HL-60 (cell line): ENCODE data around the gene KIF26B.

Experiments
- DNase-seq, 2 experiments: peaks; one replicate each; pipeline ENCODE4 v3.0.0-alpha.2; 2010 to 2020; ENCODE audit warnings: low read depth in 1 of 2, low spot score in 1 of 2
- H3K27ac ChIP-seq: fragments of 250-450 bp; sonication (Bioruptor Pico); replicated peaks from 2 replicates; pipeline ENCODE4 v1.5.1; 2020; ENCODE audit warnings: mild to moderate bottlenecking, moderate library complexity
- H3K27me3 ChIP-seq: fragments of 250-450 bp; sonication (Bioruptor Pico); 2 replicates; pipeline ENCODE4 v1.5.1; 2021; ENCODE audit warnings: mild to moderate bottlenecking, moderate library complexity; ENCODE audit not compliant: insufficient read depth, poor library complexity, severe bottlenecking
- H3K4me3 ChIP-seq: replicated peaks from 2 replicates; pipeline ENCODE4 v1.5.1; 2011; ENCODE audit warnings: mild to moderate bottlenecking, control low read depth, low read length; ENCODE audit not compliant: insufficient read depth
- GABPA ChIP-seq: IDR thresholded peaks from 2 replicates; pipeline ENCODE4 v1.6.1; 2012; ENCODE audit warnings: low read depth
- POLR2AphosphoS5 ChIP-seq: IDR thresholded peaks from 2 replicates; pipeline ENCODE4 v1.6.1; 2012; ENCODE audit warnings: low read depth
- SPI1 ChIP-seq: IDR thresholded peaks from 2 replicates; pipeline ENCODE4 v1.6.1; 2012; ENCODE audit warnings: low read depth, mild to moderate bottlenecking, borderline replicate concordance
- TF ChIP-seq, protein P1 (sequence below): IDR thresholded peaks from one replicate; pipeline ENCODE4 v1.5.1; 2011; ENCODE audit warnings: low read length, control low read depth, inconsistent platforms; ENCODE audit not compliant: insufficient read depth
- TF ChIP-seq, protein P2 (sequence below): IDR thresholded peaks from 2 replicates; pipeline ENCODE4 v1.6.1; 2012; ENCODE audit warnings: low read depth; ENCODE audit not compliant: insufficient replicate concordance

Gene KIF26B

DNA sequence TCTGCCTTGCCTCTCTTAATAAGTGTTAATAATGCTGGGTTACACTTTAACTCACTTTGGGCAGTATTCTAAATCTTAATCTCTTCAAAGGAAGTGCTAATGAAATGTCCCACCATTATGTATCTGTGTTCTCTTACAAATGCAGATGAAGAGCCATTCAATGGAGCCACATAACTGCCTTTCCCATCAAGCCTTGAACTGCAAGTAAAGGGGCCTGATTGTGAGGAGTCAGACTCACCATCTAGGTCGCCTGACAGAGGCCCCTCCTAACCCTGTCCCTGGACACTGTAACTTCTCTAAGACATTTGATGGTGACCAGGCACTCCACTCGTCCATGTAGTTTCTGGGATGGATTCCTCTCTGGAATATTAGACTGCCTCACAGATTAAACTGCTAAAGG is 329.4 kb downstream of the KIF26B start:
- TF ChIP-seq, protein P1, sequence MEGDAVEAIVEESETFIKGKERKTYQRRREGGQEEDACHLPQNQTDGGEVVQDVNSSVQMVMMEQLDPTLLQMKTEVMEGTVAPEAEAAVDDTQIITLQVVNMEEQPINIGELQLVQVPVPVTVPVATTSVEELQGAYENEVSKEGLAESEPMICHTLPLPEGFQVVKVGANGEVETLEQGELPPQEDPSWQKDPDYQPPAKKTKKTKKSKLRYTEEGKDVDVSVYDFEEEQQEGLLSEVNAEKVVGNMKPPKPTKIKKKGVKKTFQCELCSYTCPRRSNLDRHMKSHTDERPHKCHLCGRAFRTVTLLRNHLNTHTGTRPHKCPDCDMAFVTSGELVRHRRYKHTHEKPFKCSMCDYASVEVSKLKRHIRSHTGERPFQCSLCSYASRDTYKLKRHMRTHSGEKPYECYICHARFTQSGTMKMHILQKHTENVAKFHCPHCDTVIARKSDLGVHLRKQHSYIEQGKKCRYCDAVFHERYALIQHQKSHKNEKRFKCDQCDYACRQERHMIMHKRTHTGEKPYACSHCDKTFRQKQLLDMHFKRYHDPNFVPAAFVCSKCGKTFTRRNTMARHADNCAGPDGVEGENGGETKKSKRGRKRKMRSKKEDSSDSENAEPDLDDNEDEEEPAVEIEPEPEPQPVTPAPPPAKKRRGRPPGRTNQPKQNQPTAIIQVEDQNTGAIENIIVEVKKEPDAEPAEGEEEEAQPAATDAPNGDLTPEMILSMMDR = no peak
- TF ChIP-seq SPI1 = no peak
- no peak for TF ChIP-seq GABPA
- TF ChIP-seq, protein P2, sequence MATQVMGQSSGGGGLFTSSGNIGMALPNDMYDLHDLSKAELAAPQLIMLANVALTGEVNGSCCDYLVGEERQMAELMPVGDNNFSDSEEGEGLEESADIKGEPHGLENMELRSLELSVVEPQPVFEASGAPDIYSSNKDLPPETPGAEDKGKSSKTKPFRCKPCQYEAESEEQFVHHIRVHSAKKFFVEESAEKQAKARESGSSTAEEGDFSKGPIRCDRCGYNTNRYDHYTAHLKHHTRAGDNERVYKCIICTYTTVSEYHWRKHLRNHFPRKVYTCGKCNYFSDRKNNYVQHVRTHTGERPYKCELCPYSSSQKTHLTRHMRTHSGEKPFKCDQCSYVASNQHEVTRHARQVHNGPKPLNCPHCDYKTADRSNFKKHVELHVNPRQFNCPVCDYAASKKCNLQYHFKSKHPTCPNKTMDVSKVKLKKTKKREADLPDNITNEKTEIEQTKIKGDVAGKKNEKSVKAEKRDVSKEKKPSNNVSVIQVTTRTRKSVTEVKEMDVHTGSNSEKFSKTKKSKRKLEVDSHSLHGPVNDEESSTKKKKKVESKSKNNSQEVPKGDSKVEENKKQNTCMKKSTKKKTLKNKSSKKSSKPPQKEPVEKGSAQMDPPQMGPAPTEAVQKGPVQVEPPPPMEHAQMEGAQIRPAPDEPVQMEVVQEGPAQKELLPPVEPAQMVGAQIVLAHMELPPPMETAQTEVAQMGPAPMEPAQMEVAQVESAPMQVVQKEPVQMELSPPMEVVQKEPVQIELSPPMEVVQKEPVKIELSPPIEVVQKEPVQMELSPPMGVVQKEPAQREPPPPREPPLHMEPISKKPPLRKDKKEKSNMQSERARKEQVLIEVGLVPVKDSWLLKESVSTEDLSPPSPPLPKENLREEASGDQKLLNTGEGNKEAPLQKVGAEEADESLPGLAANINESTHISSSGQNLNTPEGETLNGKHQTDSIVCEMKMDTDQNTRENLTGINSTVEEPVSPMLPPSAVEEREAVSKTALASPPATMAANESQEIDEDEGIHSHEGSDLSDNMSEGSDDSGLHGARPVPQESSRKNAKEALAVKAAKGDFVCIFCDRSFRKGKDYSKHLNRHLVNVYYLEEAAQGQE = no peak
- no peak for TF ChIP-seq POLR2AphosphoS5
- H3K4me3 ChIP-seq = no peak overlapping the region
- H3K27me3 ChIP-seq = no peaks in the 10 kb centered on the region
- DNase-seq = no peak
- H3K27ac ChIP-seq = no peak overlapping the region

DNA sequence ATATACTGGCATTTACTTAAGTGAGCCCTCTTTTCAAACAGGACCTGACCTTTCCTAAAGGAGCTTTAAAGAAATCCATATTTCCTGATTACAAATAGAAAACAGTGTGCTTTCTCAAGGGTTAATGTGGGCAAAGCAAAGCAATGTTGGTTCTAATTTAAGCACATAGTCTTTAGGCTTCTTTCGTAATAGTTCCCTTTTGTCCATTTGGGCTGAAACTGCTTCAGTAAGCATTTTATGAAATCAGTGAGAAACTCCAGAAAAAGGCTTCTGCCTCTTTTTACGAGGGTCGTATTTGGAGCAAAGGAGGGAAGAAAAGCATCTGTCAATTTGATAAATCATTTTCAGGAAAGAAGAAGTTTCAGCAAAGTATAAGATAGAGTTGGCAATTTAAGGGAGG is 331.2 kb downstream of the KIF26B start:
- TF ChIP-seq GABPA = no peak
- TF ChIP-seq, protein P1 = no peak
- TF ChIP-seq, protein P2 = no peak
- TF ChIP-seq POLR2AphosphoS5 = no peak
- no peak for TF ChIP-seq SPI1
- H3K27ac ChIP-seq = no peak overlapping the region
- no peak for DNase-seq
- H3K27me3 ChIP-seq = no peaks in the 10 kb centered on the region
- no peak overlapping the region for H3K4me3 ChIP-seq

DNA sequence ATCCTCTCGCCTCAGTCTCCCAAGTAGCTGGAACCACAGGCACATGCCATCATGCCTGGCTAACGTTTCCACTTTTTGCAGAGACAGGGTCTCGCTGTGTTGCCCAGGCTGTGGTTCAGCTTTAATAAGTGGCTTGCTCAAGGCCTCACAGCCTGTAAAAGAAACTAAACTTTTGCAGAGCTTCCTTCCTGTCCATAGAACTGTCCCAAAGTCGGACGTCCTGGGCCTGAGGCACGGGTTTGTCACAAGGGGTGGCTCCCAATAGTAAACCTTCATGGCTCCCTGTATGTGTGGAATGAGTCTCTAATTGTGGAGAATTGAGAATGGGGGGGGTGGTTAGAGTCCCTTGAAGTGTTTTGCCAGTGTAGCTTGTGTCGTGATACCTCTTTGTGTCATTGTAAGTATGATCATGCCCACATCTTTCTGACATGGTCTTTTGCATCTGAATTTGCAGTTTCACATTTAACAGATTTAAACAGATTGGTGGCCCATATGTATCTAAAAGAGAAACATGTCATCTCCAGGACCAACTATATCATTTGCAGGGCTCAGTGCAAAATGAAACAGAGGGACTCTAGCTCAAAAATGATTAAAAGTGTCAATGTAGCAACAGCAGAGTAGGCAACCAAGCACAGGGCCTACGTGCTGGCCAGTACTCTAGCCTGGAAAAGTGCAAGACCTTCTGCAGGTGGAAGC is 332.1 kb downstream of the KIF26B start:
- TF ChIP-seq SPI1 = no peak
- TF ChIP-seq, protein P1 = no peak
- TF ChIP-seq GABPA = no peak
- TF ChIP-seq, protein P2 = no peak
- TF ChIP-seq POLR2AphosphoS5 = no peak
- Histone ChIP-seq H3K4me3 (no peak overlapping the region), H3K27me3 (no peaks in the 10 kb centered on the region), H3K27ac (no peak overlapping the region)
- DNase-seq = no peak
